ENCODE measurements around the gene POMP. TPM values are rescaled to one million over a fixed set of nuclear protein-coding genes. Genes with fewer than 3 reads are reported as not detected.
"Not testable (repeated sequence)": the region's sequence is repeated elsewhere in the genome, so short reads cannot be mapped to it uniquely, and the experiment has no call there.

POMP gene
- total RNA-seq, 3 donors from 2014 or later = 56.9 to 68.4 (median 60.2) TPM

- intact Hi-C loops (cut with DNase I, micrococcal nuclease) = no loop called here
- H3K4me1 ChIP-seq (ENCODE audit: low read depth) = no peaks in the 10 kb centered on the region
- peaks cover 9% of the 10 kb centered on the region for H3K36me3 ChIP-seq (ENCODE audit: low read depth)
- H3K4me3 ChIP-seq = no peak overlapping the region
- H3K9me3 ChIP-seq = no peaks in the 10 kb centered on the region
- TF ChIP-seq, protein P1, sequence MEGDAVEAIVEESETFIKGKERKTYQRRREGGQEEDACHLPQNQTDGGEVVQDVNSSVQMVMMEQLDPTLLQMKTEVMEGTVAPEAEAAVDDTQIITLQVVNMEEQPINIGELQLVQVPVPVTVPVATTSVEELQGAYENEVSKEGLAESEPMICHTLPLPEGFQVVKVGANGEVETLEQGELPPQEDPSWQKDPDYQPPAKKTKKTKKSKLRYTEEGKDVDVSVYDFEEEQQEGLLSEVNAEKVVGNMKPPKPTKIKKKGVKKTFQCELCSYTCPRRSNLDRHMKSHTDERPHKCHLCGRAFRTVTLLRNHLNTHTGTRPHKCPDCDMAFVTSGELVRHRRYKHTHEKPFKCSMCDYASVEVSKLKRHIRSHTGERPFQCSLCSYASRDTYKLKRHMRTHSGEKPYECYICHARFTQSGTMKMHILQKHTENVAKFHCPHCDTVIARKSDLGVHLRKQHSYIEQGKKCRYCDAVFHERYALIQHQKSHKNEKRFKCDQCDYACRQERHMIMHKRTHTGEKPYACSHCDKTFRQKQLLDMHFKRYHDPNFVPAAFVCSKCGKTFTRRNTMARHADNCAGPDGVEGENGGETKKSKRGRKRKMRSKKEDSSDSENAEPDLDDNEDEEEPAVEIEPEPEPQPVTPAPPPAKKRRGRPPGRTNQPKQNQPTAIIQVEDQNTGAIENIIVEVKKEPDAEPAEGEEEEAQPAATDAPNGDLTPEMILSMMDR (IDR thresholded peaks at IDR 0.05) = no peak
- no peak for DNase-seq
- ATAC-seq = no peak
These were observed 8.1 kb downstream of the POMP start for GRCh38 chr13:28666897-28667488.

DNA sequence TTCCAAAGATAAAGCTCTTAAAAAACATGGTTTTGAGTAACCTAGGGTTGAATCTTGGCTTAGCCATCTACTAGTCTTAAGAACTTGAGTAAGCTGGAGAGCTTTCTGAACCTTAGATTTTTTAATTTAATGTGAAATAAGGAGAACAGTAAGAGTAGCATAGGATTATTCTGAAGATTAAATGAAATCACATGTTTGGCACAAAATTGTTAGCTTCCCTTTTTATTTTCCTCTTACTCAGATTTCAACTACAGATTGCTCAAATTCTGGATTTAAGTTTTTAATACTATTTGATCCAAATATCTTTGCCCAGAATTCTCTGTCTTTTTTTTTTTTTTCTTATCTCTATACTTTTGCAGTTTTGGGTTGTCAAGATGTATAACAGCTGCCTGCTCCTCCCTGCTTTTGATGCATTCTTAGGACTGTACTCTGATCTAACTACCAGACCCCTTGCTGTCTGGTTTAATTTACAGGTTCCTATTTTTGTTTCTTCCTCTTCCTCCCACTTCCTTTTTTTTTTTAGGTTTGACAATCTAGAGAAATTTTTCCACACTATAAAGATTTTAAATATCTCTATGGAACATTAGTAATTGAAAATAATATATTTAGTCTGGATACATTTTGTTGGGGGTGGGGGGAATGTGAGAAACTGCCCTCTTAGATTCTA, 12.3 kb downstream of the POMP start:
- peaks cover 3% of the 10 kb centered on the region for H3K36me3 ChIP-seq (ENCODE audit: low read depth)
- TF ChIP-seq, protein P1 (IDR thresholded peaks at IDR 0.05) = no peak
- no peaks in the 10 kb centered on the region for H3K9me3 ChIP-seq
- DNase-seq = no peak
- H3K4me3 ChIP-seq = no peak overlapping the region
- no peaks in the 10 kb centered on the region for H3K4me1 ChIP-seq (ENCODE audit: low read depth)
- no peak for ATAC-seq
- intact Hi-C loops (cut with DNase I, micrococcal nuclease) = no loop called here

GRCh38 chr13:28678809-28679208, 19.9 kb downstream of the POMP start:
- no peaks in the 10 kb centered on the region for H3K4me1 ChIP-seq (ENCODE audit: low read depth)
- no peak overlapping the region for H3K4me3 ChIP-seq
- no peaks in the 10 kb centered on the region for H3K9me3 ChIP-seq
- intact Hi-C loops (cut with DNase I, micrococcal nuclease) = no loop called here
- no peak for ATAC-seq
- TF ChIP-seq, protein P1 (IDR thresholded peaks at IDR 0.05) = no peak
- H3K36me3 ChIP-seq (ENCODE audit: low read depth) = no peaks in the 10 kb centered on the region
- no peak for DNase-seq

- Histone ChIP-seq H3K9me3 (no peaks in the 10 kb centered on the region), H3K36me3 (ENCODE audit: low read depth) (no peaks in the 10 kb centered on the region), H3K4me1 (ENCODE audit: low read depth) (no peaks in the 10 kb centered on the region), H3K4me3 (no peak overlapping the region)
- TF ChIP-seq, protein P1 (IDR thresholded peaks at IDR 0.05) = no peak
- intact Hi-C loops (cut with DNase I, micrococcal nuclease) = loop anchor here in 1 of 2 donors (10.0 kb wide), 1 partner anchor 125 kb away; no protein-coding TSS in a partner anchor
- DNase-seq (no peak), ATAC-seq (peak; percentile 53)
These were observed 20.7 kb downstream of the POMP start for GRCh38 chr13:28679628-28680027.

GRCh38 chr13:28680541-28680940, 21.6 kb downstream of the POMP start:
- Histone ChIP-seq H3K4me1 (ENCODE audit: low read depth) (no peaks in the 10 kb centered on the region), H3K36me3 (ENCODE audit: low read depth) (no peaks in the 10 kb centered on the region), H3K4me3 (no peak overlapping the region), H3K9me3 (no peaks in the 10 kb centered on the region)
- TF ChIP-seq, protein P1 (IDR thresholded peaks at IDR 0.05) = no peak
- ATAC-seq = no peak
- no peak for DNase-seq
- intact Hi-C loops (cut with DNase I, micrococcal nuclease) = loop anchor here in 1 of 2 donors (10.0 kb wide), 1 partner anchor 124 kb away; no protein-coding TSS in a partner anchor

DNA sequence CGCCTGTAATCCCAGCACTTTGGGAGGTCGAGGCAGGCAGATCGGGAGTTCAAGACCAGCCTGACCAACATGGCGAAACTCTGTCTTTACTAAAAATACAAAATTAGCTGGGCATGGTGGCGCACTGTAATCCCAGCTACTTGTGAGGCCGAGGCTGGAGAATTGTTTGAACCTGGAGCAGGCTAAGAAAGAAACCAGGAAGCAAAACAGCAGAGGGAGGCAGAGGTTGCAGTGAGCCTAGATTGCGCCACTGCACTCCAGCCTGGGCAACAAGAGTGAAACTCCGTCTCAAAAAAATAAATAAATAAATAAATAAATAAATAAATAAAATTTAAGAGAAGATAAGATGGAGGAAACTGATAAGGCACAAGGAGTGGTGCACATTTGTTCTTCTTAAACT, 24.2 kb downstream of the POMP start:
- H3K36me3 ChIP-seq (ENCODE audit: low read depth); ATAC-seq; H3K4me1 ChIP-seq (ENCODE audit: low read depth); H3K4me3 ChIP-seq; DNase-seq; H3K9me3 ChIP-seq: not testable (repeated sequence)
- intact Hi-C loops (cut with DNase I, micrococcal nuclease) = loop anchor here in 1 of 2 donors (10.0 kb wide), 1 partner anchor 122 kb away; no protein-coding TSS in a partner anchor
